Measurements from ENCODE around the gene NRBF2.
"Not testable (repeated sequence)": the region's sequence is repeated elsewhere in the genome, so short reads cannot be mapped to it uniquely, and the experiment has no call there.

NRBF2 gene

GRCh38 chr10:63094881-63095280 is 38.2 kb upstream of the NRBF2 start:
- TF ChIP-seq CTCF (IDR thresholded peaks at IDR 0.05; ENCODE audit: low read length) (no peak), EZH2 (IDR thresholded peaks at IDR 0.05; ENCODE audit: borderline replicate concordance, low read length) (no peak)
- no peak overlapping the region for H3K27ac ChIP-seq (ENCODE audit: low read depth, low read length, poor library complexity, severe bottlenecking)
- no peak overlapping the region for H3K9ac ChIP-seq (ENCODE audit: low read length)
- H3K9me2 ChIP-seq (ENCODE audit: low read depth, low read length) = no peaks in the 10 kb centered on the region
- H3K4me1 ChIP-seq (ENCODE audit: insufficient read depth, low read length, severe bottlenecking) = no peaks in the 10 kb centered on the region
- no peaks in the 10 kb centered on the region for H3K36me3 ChIP-seq (ENCODE audit: insufficient read depth, low read length)
- H4K20me1 ChIP-seq (ENCODE audit: insufficient read depth, low read length) = no peaks in the 10 kb centered on the region
- H3K79me2 ChIP-seq (ENCODE audit: insufficient read depth, low read length) = no peaks in the 10 kb centered on the region
- no peaks in the 10 kb centered on the region for H3K9me3 ChIP-seq (ENCODE audit: low read length)
- no peak overlapping the region for H3K4me2 ChIP-seq (ENCODE audit: low read length)
- H2AFZ ChIP-seq (ENCODE audit: low read length) = no peak overlapping the region
- H3F3A ChIP-seq (ENCODE audit: insufficient read depth, low read length) = no peaks in the 10 kb centered on the region
- no peaks in the 10 kb centered on the region for H3K27me3 ChIP-seq (ENCODE audit: insufficient read depth, low read length)
- no peak overlapping the region for H3K4me3 ChIP-seq (ENCODE audit: low read depth, low read length, poor library complexity, severe bottlenecking)

GRCh38 chr10:63099734-63100133 is 33.4 kb upstream of the NRBF2 start:
- Histone ChIP-seq H4K20me1 (ENCODE audit: insufficient read depth, low read length) (no peaks in the 10 kb centered on the region), H3K36me3 (ENCODE audit: insufficient read depth, low read length) (no peaks in the 10 kb centered on the region), H3K9me2 (ENCODE audit: low read depth, low read length) (no peaks in the 10 kb centered on the region), H3K4me3 (ENCODE audit: low read depth, low read length, poor library complexity, severe bottlenecking) (no peak overlapping the region), H3K4me1 (ENCODE audit: insufficient read depth, low read length, severe bottlenecking) (no peaks in the 10 kb centered on the region), H3K27me3 (ENCODE audit: insufficient read depth, low read length) (peaks cover 5% of the 10 kb centered on the region; the same call in 1 of the 2 replicates), H3K27ac (ENCODE audit: low read depth, low read length, poor library complexity, severe bottlenecking) (no peak overlapping the region), H3K9me3 (ENCODE audit: low read length) (no peaks in the 10 kb centered on the region), H3K4me2 (ENCODE audit: low read length) (no peak overlapping the region), H3K9ac (ENCODE audit: low read length) (no peak overlapping the region), H3F3A (ENCODE audit: insufficient read depth, low read length) (no peaks in the 10 kb centered on the region), H3K79me2 (ENCODE audit: insufficient read depth, low read length) (no peaks in the 10 kb centered on the region), H2AFZ (ENCODE audit: low read length) (no peak overlapping the region)
- TF ChIP-seq EZH2 (IDR thresholded peaks at IDR 0.05; ENCODE audit: borderline replicate concordance, low read length) (no peak), CTCF (IDR thresholded peaks at IDR 0.05; ENCODE audit: low read length) (no peak)

- H3K27me3 ChIP-seq (ENCODE audit: insufficient read depth, low read length); H2AFZ ChIP-seq (ENCODE audit: low read length); H3K9me3 ChIP-seq (ENCODE audit: low read length); H3F3A ChIP-seq (ENCODE audit: insufficient read depth, low read length); H3K79me2 ChIP-seq (ENCODE audit: insufficient read depth, low read length); H3K9me2 ChIP-seq (ENCODE audit: low read depth, low read length); H3K36me3 ChIP-seq (ENCODE audit: insufficient read depth, low read length); H3K9ac ChIP-seq (ENCODE audit: low read length); H4K20me1 ChIP-seq (ENCODE audit: insufficient read depth, low read length); H3K4me2 ChIP-seq (ENCODE audit: low read length); H3K4me3 ChIP-seq (ENCODE audit: low read depth, low read length, poor library complexity, severe bottlenecking); H3K4me1 ChIP-seq (ENCODE audit: insufficient read depth, low read length, severe bottlenecking); H3K27ac ChIP-seq (ENCODE audit: low read depth, low read length, poor library complexity, severe bottlenecking): not testable (repeated sequence)
Observed at GRCh38 chr10:63101091-63101490, 32.0 kb upstream of the NRBF2 start.

GRCh38 chr10:63102279-63102883 is 30.7 kb upstream of the NRBF2 start:
- not testable (repeated sequence) for H4K20me1 ChIP-seq (ENCODE audit: insufficient read depth, low read length); H3F3A ChIP-seq (ENCODE audit: insufficient read depth, low read length); H3K9me3 ChIP-seq (ENCODE audit: low read length); H2AFZ ChIP-seq (ENCODE audit: low read length); H3K27me3 ChIP-seq (ENCODE audit: insufficient read depth, low read length); H3K36me3 ChIP-seq (ENCODE audit: insufficient read depth, low read length); H3K9ac ChIP-seq (ENCODE audit: low read length); H3K4me1 ChIP-seq (ENCODE audit: insufficient read depth, low read length, severe bottlenecking); H3K79me2 ChIP-seq (ENCODE audit: insufficient read depth, low read length); H3K4me2 ChIP-seq (ENCODE audit: low read length); H3K4me3 ChIP-seq (ENCODE audit: low read depth, low read length, poor library complexity, severe bottlenecking); H3K27ac ChIP-seq (ENCODE audit: low read depth, low read length, poor library complexity, severe bottlenecking); H3K9me2 ChIP-seq (ENCODE audit: low read depth, low read length)

GRCh38 chr10:63103178-63103577 is 29.9 kb upstream of the NRBF2 start:
- H2AFZ ChIP-seq (ENCODE audit: low read length); H3K27me3 ChIP-seq (ENCODE audit: insufficient read depth, low read length); H3K4me1 ChIP-seq (ENCODE audit: insufficient read depth, low read length, severe bottlenecking); H3K9me2 ChIP-seq (ENCODE audit: low read depth, low read length); H3K36me3 ChIP-seq (ENCODE audit: insufficient read depth, low read length); H3K27ac ChIP-seq (ENCODE audit: low read depth, low read length, poor library complexity, severe bottlenecking); H4K20me1 ChIP-seq (ENCODE audit: insufficient read depth, low read length); H3F3A ChIP-seq (ENCODE audit: insufficient read depth, low read length); H3K9me3 ChIP-seq (ENCODE audit: low read length); H3K4me3 ChIP-seq (ENCODE audit: low read depth, low read length, poor library complexity, severe bottlenecking); H3K79me2 ChIP-seq (ENCODE audit: insufficient read depth, low read length); H3K9ac ChIP-seq (ENCODE audit: low read length); H3K4me2 ChIP-seq (ENCODE audit: low read length): not testable (repeated sequence)
